Medulla oblongata (tissue), 1 donor: Measurements from ENCODE around the gene EPHA5.

ENCODE experiments used
- DNase-seq: peaks from one replicate; pipeline ENCODE4 v3.0.0-alpha.2; 2015; ENCODE audit errors: extremely low spot score

The EPHA5 gene

GRCh38 chr4:65495439-65495838 lies 174.8 kb downstream of the EPHA5 start:
- no peak for DNase-seq

- no peak for DNase-seq
These were observed 187.9 kb downstream of the EPHA5 start for GRCh38 chr4:65482410-65482809.

GRCh38 chr4:65472531-65472930 lies 197.8 kb downstream of the EPHA5 start:
- DNase-seq: no peak

DNA sequence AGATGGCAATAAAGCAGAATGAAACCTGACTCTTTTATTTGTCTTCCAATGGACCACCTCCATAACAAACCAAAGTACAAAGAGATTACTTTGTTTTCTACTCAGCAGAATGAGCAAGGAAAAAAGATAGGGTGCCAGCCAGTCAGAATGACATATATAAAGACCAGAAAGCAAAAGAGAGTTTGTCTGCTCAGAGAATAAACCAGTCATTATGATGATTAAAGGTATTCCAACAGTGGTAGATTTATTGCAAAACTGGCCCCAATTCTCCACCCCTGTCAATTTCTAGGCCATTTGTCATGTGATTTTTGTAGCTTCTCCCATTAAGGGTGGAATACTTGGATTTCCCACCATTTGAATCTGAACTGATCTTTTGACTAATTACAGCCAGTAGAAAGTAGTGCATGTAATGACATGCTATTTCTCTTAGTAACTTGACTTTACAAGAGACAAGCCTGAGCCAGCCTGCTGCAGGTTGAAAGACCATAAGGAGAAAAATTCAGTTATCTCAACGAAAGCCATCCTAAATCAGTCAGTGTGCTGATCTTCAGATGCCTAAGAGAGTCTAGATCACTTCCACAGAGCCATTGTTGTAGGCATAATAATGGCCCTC lies 203.1 kb downstream of the EPHA5 start:
- DNase-seq: no peak

- no peak for DNase-seq
These were observed 208.5 kb downstream of the EPHA5 start for GRCh38 chr4:65461781-65462180.

- DNase-seq: no peak
These were observed 213.3 kb downstream of the EPHA5 start for GRCh38 chr4:65457011-65457410.

GRCh38 chr4:65456579-65456978 lies 213.7 kb downstream of the EPHA5 start:
- DNase-seq: no peak

DNA sequence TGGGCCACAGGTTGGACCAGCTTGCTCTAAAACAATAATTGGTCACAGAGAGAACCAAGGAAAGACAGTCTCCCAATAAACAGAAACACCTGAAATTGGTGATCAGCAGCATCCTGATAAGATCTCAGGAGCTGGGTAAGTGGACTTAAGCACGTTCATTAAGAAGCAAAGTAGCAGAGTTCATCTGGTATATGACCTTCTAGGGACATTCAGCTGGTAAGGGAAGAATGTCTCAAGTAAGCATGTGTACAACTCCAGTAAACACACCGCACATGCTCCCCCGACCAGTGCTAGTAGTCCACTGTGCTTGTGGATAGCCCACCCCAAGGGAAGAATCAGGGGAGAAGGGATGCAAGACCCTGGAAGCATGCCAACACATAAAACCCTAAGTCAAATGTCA lies 216.9 kb downstream of the EPHA5 start:
- no peak for DNase-seq

GRCh38 chr4:65450899-65451298 lies 219.4 kb downstream of the EPHA5 start:
- no peak for DNase-seq

DNA sequence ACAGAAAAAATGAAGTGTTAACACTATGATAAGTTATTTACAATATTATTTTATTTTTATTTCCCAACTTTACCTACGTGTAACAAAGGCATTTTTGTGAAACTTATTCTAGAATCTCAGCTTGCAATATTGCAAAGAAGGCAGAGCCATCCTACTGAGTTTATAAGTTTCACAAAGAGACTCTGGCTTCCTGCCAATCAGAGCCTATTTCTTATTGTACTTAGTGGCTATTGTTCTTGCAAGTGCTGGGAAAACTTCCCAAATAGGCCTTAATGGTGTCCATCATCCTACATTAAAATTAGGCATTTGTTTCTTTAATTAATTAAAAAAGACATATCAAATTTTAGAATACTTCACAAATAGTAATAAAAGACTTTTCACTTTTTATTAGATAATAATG lies 233.2 kb downstream of the EPHA5 start:
- DNase-seq: peak; percentile 4

GRCh38 chr4:65422109-65422508 lies 248.2 kb downstream of the EPHA5 start:
- DNase-seq: no peak

- no peak for DNase-seq
These were observed 250.3 kb downstream of the EPHA5 start for GRCh38 chr4:65420036-65420435.

GRCh38 chr4:65416891-65417290 lies 253.4 kb downstream of the EPHA5 start:
- no peak for DNase-seq

DNA sequence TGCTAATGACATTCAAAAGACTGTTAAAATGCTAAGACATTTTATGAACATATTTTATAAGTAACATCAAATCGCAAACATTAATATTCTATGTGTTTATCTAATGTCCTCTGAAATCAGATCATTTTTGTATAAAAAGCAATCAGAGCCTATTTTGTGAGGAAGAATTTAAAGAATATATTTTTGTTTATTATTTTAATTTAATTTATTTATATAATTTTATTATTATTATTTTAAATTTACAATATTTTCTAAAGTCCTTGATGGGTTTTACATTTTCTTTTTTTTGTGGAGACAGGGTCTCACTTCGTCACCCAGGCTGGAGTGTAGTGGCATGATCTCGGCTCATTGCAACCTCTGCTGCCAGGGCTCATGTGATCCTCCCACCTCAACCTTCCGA lies 262.8 kb downstream of the EPHA5 start:
- DNase-seq: no peak

DNA sequence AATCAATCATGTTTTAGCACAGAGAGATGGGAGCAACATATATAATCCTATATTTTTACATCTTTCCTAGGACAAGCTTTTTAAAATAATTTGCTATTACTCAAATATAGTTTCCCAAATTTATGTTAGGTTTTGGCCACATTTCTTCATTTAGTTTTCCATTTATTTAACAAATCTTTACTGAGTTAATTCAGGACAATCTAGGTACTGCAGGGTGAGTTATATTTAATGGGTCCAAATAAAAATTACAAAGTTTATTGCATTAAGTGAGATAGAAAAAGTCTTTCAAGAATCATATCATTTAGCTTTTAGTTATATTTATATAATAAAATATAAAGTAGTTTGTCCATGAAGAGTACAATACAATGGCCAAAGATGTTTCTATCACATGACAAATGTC lies 269.2 kb downstream of the EPHA5 start:
- DNase-seq: no peak

DNA sequence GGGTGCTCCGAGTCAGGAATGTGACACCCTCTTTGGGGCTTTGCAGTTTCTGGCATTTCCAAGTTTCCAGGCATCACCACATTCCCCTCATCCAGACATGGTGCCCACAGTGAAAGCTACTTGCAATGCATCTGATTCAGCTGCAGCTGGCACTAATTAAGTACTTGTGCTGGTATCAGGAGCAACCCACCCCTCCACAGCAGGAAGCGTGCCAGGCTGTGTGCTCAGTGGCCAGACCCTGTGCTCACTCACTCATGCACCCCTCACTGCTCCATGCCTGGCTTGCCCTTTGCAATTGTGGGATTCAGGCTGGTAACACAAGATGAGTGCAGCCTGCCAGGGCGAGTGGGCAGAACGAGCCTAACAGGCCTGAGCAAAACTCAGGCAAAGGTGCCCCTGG lies 271.2 kb downstream of the EPHA5 start:
- DNase-seq: no peak

DNA sequence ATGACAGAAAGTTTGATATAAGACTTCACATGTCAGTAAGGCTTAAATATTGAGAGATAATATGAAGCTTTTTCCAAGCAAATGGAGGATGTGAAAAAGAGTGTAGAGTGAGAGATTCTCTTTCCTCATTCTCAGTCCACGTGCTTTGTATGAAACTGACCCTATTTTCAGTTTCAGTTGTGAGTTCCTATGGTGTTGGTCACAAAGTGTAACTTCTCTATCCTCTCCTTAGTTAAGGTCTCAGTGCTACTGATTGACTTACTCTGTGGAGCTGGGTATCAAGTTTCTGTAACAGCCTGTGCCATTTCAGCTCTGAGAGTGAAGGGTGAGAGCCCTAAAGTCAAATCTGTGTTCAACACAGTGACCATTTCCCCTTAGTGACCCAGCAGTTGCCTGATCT lies 277.2 kb downstream of the EPHA5 start:
- no peak for DNase-seq

GRCh38 chr4:65392488-65392887 lies 277.8 kb downstream of the EPHA5 start:
- no peak for DNase-seq

- no peak for DNase-seq
These were observed 278.5 kb downstream of the EPHA5 start for GRCh38 chr4:65391814-65392213.

DNA sequence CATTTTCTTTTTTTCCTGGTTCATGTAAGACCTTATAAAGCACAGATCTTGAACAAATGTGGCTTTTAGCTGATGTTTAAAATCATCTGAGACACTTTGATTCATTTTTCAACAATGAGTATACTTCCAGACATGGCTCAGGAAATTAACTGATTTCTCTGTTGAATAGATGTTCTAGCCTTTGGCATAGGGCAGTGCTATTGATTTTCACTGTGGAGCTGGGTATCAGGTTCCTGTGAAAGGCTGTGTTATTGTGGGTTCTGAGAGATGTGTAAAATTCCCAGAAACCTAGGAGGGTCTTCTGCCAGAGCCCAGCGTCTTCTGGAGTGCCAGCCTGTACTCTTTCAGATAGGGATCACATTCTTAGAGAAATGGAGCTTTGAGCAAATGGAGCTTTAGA lies 278.9 kb downstream of the EPHA5 start:
- no peak for DNase-seq

GRCh38 chr4:65386927-65387326 lies 283.4 kb downstream of the EPHA5 start:
- DNase-seq: no peak

DNA sequence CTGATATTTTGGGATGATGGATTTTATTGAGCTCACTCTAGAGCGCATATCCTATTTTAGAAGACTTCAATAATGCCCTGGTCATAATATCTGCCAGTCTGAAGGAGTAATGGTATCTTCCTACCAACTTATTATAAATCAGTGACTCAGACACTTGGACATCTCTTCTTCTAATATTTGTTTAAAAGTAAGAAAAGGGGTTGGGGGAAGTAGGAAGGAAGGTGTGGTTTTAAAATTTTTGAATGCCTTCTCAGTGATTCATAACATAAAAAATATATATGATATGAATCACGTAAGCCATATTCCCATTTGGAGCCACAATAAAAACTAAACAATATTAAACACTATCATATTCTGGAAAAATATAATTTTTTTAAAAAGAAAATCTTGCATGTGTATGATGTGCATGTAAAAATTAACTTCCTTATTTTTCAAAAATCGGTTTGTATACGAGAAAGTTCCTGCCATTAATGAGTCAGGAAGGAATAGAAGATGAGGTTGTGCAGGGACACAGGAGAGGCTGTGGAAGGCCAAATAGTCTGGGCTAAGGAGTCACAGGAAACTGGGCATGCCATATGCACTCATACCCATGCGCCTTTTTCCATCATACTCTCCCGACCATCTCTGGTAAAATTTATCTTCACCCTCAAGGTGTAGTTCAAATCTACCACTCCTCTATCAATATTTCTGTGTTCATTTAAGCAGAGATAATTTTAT lies 286.5 kb downstream of the EPHA5 start:
- no peak for DNase-seq

DNA sequence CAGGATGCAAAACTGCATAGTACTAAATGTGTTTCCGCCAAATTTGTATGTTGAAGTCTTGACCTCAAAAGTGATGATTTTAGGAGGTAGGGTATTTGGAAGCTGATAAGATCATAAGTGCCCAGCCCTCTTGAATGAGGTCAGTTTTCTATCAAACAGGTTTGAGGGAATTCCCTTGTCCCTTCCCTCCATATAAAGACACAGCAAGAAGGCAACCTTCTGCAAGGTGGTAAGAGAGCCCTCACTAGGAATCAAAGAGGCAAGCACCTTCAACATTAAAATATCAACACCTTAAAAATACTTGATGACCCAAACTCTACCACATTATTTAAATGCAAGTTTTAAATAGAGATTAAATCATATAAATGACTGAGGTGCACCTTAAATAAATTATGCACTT lies 288.6 kb downstream of the EPHA5 start:
- DNase-seq: no peak

DNA sequence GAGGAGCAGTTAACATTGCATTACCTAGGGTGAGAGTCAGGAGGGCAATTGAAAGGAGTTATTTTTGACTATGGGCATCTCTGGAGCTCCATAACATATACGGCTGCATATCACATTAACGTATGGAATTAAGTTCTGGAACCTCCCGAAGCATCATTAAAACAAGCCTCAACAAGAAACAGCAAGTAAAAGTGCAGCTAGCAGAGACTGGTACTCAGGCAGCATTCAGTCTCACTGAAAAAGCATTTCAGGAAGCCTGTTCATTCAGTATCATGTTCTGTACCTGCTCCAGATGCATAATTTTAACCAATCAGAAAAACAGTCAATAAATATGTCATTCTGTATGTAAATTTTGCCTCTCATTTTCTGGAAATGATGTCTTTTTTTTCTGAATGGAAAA lies 299.6 kb downstream of the EPHA5 start:
- DNase-seq: no peak
